ENCODE data around the gene UBR4.
"Not testable (repeated sequence)": the region's sequence is repeated elsewhere in the genome, so short reads cannot be mapped to it uniquely, and the experiment has no call there.

The UBR4 gene

DNA sequence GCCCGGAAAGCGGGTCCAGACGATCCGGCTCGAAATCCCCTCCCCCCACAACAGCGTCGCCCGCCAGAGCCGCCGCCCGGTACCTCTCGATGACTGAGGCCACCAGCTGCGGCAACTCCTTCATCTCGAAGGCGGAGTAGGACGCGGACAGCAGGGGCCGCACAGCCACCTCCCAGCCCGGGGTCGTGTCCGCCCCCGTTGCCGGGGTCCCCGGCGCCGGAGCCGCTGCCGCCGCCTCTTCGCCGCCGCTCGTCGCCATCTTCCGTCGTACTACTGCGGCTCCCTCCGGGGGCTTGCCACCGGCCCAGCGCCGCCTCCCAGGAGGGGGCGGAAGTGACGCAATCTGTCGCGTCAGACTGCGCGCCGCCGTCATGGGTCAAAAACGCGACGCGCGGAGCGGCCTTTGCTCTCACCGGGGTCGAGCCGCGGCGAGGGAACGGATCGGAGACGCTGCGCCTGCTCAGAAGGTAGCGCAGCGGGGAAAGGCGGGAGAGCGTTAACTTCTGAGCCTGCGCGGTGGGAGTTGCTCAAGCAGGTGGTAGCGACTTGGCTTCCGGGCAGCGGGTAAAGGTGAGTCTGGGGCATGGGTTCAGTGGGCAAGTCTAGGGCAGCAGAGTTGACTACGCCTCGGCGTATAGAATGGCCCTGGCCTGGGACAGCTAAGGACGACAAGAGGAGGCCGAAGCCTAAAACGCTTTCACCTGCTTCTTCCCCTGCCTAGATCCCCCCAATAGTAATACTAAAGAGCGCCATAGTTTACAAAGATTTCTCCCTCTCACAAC, at the start of gene UBR4:
UBR4 (minus strand) TSS at position 277 of the 782 bp plus-strand sequence; CDS start at position 259, 18 bp downstream.
- peak; percentile 99 for DNase-seq

DNA sequence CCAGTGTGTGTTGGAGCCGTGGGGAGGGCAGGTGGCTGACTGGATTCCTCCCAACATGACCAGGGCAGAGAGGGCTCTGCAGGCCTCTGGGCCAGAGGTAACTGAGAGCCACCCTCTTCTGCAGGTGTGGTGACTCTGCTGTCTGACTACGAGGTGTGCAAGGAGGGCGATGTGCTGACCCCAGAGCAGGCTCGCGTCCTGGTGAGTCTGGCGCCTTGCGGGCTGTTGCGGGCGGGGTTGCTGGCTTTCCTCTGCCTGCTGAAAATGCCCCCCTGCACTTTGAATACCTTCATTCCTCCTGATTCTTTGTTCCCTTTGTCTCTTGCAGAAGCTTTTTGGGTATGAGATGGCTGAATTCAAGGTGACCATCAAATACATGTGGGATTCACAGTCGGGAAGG, 48.3 kb upstream of the UBR4 start:
- DNase-seq = no peak

DNA sequence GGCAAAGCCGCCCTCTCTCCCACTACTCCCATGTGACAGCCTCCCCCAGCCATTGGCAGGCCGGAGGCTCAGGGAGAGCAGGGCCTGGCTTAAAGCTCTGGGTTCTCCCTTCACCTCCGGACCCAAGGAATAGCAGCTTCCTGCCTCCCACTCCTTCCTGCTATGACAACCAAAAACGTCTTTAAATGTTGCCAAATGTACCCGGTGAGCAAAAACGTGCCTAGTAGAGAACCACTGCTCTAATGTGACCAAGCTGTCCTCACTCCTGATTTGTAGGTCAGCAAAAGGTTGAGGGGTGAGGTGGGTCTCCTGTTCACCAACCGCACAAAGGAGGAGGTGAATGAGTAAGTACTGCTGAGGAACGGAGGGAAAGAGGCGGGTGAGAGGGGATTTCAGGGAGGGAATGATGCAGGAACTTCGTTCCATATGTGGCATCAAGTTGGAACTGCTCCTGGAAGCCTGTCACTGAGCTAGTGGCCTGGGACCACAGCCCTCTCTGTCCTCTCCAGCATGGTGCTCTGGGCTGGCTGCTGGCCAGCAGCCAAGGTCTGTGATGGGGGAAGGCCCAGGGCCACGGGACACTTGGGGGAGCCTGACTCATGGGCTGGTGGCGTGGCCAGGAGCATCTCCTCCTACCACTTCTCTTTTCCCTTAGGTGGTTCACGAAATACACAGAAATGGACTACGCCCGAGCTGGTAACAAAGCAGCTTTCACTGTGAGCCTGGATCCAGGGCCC, 47.3 kb upstream of the UBR4 start:
- no peak for DNase-seq

DNA sequence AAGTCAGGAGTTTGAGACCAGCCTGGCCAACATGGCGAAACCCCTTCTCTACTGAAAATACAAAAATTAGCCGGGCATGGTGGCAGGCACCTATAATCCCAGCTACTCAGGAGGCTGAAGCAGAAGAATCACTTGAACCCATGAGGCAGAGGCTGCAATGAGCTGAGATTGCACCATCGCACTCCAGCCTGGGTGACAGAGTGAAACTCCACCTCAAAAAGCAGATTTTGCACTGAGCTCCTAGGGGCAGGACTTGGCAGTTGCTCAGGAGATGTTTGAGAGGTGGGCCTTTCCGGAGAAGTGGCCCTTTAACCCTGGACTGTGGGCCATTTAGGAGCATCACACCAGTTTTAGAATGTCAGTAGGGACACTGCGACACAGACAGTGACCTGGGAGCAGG, 46.2 kb upstream of the UBR4 start:
- not testable (repeated sequence) for DNase-seq

DNA sequence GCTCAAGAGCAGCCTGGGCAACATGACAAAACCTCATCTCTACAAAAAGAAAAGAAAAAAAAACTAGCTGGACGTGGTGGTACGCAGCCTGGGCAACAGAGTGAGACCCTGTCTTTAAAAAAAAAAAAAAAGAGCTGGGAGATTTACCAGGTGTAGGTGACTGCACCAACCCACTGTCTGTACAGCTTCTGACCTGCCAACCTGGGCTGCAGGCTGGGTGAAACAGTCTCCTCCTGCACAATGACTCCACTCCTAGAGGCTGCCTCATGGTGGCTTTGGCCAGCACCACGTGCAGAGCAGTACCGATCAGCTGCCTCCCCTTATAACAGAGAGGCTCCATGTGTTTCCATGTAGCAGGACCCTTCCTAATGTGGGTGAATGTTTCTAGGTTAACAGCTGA, 45.2 kb upstream of the UBR4 start:
- DNase-seq = no peak

GRCh38 chr1:19254416-19254815, 44.4 kb upstream of the UBR4 start:
- DNase-seq = no peak

- peak; percentile 95 for DNase-seq
Observed at GRCh38 chr1:19251305-19252196, 41.5 kb upstream of the UBR4 start, which contains the start of the genes EMC1 and MRTO4. EMC1 (minus strand) TSS chr1:19251524; CDS start chr1:19251509, 15 bp downstream. MRTO4 (plus strand) TSS chr1:19251805; CDS start chr1:19251836, 31 bp downstream.

DNA sequence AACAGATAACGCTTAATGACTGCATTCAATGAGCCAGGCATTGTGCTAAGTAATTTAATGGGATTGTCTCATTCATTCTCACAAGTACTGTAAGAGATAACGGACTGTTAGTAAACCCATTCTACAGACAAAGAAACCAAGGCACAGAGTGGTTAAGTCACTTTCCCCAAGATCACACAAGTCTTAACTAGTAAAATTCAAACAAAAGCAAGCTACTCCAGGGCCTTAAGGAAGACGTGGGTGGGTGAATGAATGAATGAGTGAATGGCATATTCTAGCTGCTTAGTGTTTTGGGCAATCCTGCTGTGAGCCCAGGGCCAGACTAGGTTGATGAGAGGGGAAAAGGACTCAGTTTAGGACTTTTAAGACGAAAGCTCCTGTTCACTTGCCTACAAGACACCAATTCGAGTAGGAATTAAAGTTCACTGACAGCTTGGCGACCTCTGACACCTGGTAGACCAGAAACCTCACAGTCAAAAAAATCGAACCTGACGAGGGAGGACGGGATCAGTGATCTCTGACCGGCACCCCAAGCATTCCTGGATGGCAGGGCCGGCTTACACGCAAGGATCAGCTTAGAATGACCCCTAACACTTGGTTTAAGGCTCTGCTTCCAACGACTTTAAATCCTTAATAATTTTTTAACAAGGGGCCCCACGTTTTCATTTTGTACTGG, 40.7 kb upstream of the UBR4 start:
- no peak for DNase-seq

GRCh38 chr1:19240673-19241538, 30.8 kb upstream of the UBR4 start:
- peak; percentile 76 for DNase-seq

DNA sequence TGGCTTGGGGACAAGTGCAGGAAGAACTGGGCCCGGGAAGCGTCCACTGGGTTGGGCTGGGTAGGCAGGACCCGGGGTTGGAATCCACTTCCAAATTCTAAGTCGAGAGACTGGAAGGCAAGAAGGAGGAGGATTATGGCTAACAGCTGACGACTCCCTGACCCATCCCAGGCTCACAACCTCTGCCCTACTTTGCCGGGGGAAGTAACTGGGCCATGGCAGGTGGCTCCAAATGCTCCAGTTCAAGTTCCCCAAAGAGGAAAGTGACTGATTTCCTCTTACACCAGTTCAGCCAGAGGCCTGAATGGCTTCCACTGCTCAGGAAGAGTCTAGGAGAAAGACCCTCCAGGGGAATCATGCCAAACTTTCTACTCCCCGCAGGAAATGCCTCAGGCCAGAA, 29.8 kb upstream of the UBR4 start:
- no peak for DNase-seq

DNA sequence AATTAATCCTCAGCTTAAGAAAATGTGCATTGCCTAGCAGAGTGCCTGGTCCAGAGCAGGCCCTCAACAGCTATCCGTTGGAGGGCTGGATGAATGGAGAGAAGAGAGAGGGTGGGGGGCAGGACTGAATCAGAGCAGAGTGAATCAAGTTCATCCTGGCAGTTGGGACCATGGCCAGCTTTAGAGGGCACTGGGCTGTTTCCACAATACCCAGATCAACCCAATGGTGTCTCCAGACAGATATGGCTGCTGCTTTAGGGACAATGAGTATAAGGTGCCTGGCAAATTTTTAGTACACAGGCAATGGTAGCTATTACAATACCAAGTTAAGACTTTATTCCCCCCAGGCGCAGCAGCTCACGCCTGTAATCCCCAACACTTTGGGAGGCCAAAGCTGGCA, 24.2 kb upstream of the UBR4 start:
- no peak for DNase-seq

DNA sequence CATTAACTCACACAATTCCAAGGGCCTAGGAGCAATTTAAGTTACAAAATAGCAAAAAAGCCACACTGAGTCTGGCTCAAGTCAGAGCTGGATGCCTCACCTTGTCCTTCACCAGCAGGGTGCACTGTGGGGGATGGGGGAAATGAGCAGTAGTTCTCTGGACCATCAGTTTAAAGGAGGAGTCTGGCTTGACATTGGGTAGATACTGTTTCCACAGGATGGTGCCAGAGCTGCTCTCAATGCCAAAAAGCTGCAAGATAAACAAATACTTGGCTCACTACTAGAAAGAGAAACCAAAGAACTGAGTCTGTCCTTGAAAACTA, 22.4 kb upstream of the UBR4 start:
- no peak for DNase-seq

- DNase-seq = not testable (repeated sequence)
Observed at GRCh38 chr1:19231736-19232523, 21.9 kb upstream of the UBR4 start.

GRCh38 chr1:19229828-19230325, 19.8 kb upstream of the UBR4 start:
- DNase-seq = no peak

GRCh38 chr1:19229229-19229628, 19.2 kb upstream of the UBR4 start:
- DNase-seq = no peak

DNA sequence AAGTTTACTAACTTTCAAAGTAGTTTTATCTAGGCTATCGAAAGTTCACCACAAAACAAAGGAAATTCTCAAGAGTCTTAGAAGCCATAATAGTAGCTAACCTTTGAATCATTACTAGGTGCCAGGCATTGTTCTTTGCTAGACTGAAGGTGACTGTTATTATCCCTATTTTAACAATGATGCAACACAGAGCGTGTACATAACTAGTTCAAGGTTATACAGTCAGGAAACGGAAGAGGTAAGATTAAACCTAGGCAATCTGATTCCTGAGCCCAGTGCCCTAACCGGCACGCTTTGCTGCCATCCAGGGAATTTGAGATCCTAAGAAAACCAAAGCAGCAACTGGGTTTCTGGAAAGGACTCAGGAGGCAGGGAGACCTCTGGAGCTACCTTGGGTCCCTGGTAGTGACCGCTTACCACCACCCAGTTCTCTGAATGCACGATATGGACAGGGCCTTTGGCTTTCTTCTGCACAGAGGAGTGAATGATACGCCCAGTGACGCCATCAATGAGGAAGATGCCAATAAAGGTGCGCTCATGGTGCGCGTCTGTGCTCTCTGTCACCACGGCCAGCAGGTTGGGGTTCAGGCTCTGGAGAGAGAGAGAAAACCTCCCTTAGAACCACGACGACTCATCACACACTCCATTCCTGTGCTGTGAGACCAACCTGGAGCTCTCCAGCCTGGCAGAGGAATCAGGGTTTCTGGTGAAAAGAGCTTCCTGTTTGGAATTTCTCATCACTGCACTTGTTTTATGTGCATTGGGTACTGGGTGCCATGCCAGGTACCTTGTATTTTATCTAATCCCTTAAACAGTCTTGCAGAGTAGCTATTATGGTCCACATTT, 13.1 kb upstream of the UBR4 start:
- no peak for DNase-seq

GRCh38 chr1:19222573-19222972, 12.5 kb upstream of the UBR4 start:
- DNase-seq = no peak

GRCh38 chr1:19220991-19221390, 10.9 kb upstream of the UBR4 start:
- no peak for DNase-seq

DNA sequence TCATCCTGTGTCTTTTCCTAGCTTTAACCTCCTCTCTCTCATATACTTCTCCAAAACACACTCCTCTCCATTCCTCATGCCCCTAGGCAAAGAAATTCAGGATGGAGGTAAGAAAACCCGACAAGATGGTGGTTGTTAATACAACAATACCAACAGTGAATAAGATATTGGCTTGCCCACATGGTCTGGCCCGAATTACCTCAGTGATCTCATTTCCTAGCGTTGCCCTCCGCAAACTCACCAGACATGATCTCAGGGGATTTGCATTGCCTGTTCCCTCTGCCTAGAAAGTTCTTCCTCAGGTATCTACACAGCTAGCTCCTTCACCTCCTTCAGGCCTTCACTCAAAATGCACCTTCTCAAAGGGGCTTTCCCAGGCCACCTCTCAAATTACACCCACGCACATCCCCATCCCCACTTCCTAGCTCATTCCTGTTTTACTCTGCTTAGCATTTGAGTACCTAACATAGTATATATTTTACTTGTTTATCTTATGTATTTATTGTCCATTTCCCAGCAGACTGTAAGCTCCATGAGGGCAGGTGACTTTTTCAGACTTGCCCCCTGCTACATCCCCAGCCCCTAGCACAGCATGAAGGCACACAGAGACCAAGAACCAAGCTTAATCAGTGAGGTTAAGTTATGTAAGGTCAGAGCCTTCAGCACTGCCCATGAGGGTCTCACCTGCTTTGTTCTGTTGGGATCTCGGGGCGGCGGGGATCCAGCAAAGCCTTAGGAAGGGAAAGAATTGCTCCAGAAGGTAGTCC, 10.2 kb upstream of the UBR4 start:
- no peak for DNase-seq
